Sciatic nerve (tissue), 2 donors: Measurements from ENCODE around the gene CSNK1G1. TPM values are rescaled to one million over a fixed set of nuclear protein-coding genes. Genes with fewer than 3 reads are reported as not detected.
"Not testable (repeated sequence)": the region's sequence is repeated elsewhere in the genome, so short reads cannot be mapped to it uniquely, and the experiment has no call there.

Experiments
- ATAC-seq: fragments of 200-7000 bp; cut with Tn5 transposase; one replicate; pipeline ENCODE4 v1.9.1; 2020; ENCODE audit warnings: mild to moderate bottlenecking, moderate library complexity
- DNase-seq: peaks from one replicate; pipeline ENCODE4 v3.0.0-alpha.2; 2020; ENCODE audit warnings: low spot score
- intact Hi-C: fragments of 100-400 bp; cut with DNase I; formaldehyde crosslinking; loops from one replicate; pipeline ENCODE4 v1.14.2; 2022
- total RNA-seq: library from RNA; stranded (reverse); fragmentation: NEBNext Ultra II Directional; extraction: Animal tissue kit (Norgen Biotek cat#: 25700); gene quantifications from one replicate; pipeline ENCODE4 v1.2.1, GENCODE V29; 2021
- donor health status: DM: no; HTN: no; CAD: no.
- donor health status: DM: no; HTN: no; CAD: no.

Gene CSNK1G1
- total RNA-seq, 1 donor from 2014 or later, result 24.0 TPM

DNA sequence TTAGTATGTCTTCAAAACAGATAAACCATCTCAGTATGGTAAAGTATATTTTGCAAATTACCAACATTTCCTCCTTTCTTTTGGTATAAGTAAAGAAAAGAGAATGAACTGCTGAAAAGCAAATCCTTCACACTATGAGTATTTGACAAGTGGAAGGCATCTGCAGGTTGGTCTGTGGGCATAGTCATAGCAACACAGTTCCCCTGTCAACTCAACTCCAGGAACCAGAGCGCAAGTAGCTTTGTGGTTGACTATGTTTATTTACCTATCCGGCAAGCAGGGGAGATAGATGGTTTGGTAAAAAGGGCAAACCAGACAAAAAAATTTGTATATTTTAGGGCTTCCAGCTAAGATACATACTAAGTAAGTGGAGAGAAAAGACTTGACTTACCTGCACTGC, 104.9 kb downstream of the CSNK1G1 start:
- no peak for ATAC-seq
- no peak for DNase-seq
- intact Hi-C loops, result no loop called here

- DNase-seq (no peak), ATAC-seq (no peak)
- intact Hi-C loops, result no loop called here
These were observed 105.9 kb downstream of the CSNK1G1 start for GRCh38 chr15:64249883-64250575.

DNA sequence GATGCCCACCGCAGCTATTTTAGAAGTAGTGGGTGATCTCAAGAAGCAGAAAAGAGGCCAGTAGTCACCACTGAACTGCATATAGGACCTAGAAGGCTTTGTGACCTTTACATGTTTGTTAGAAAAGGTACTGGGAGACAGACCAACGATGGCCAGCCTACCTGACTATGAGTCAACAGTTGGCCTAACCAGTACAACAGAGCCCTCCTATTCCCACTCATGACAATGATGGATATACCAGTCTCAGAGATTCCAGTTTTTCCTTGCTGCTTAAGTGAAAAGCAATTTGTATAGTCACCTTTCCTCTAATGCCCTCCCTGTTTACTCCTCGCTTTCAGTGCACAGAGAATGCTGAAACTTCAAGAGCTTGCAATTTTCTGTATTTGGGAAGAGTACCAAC, 106.6 kb downstream of the CSNK1G1 start:
- intact Hi-C loops, result no loop called here
- DNase-seq (no peak), ATAC-seq (no peak)

DNA sequence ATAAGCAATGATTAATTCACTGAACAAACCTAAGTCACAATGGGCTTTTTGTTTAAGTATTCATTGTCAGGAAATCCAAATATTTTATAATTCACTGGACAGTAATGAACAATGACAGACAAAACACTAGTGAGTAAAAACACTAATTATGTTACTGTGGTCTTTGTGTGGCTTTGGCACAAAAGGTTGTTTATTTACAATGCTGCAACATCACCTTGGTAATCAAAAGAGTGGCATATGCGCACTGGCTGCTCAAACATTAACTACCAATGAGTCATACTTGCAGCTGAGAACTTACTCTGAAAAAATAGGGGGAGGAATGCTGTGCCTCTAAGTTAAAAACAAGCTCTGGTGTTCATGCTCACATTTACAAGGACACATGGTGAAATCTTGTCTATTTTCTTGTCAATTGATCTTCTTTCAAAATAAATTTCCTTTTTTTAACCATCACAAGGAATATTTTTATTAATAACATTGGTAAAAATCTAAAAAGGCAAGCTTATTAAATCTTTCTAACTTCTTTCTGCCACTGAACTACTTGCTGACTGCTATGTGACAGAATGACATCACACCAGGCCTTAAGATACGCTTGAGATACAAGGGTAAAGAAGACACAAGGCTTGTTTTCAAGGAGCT, 107.9 kb downstream of the CSNK1G1 start:
- intact Hi-C loops, result no loop called here
- peak; percentile 81 for ATAC-seq

GRCh38 chr15:64247535-64247905, 108.5 kb downstream of the CSNK1G1 start:
- DNase-seq, result no peak
- intact Hi-C loops, result no loop called here
- ATAC-seq, result no peak

More for the DNA sequence above, 107.9 kb downstream of the CSNK1G1 start:
- DNase-seq, result no peak

DNA sequence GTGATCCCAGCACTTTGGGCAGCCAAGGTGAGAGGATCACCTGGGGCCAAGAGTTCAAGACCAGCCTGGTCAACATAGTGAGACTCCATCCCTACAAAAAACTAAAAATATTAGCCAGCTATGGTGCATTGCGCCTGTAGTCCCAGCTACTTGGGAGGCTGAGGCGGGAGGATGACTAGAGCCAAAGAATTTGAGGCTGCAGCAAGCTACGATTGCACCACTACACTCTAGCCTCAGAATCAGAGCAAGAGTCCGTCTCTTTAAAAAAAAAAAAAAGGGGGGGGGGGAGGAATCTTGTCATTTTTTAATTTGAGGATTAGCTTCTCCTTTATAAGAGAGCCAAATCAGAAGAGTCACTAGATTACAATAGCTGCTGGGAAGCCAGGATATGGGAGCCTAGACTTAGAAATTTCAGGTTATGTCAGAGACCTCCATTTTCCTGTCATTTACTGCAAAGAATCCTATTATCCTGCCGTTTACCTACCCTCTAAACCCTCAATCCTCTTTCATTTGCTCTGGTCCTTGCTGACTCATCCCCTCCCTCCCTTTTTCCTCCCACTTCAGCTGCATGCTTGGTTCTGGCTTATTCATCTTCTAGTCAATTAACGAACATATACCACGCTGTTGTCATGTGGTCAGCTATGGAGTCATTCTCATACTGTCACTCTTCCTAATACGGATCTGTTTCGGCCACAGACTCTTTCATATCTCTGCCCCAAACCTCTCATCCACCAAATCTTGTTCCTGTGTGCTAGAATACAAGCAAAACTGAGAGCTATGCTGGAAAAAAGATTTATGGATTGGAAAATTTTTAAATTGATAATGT, 109.4 kb downstream of the CSNK1G1 start:
- intact Hi-C loops, result no loop called here
- ATAC-seq (peak; percentile 20), DNase-seq (no peak)

DNA sequence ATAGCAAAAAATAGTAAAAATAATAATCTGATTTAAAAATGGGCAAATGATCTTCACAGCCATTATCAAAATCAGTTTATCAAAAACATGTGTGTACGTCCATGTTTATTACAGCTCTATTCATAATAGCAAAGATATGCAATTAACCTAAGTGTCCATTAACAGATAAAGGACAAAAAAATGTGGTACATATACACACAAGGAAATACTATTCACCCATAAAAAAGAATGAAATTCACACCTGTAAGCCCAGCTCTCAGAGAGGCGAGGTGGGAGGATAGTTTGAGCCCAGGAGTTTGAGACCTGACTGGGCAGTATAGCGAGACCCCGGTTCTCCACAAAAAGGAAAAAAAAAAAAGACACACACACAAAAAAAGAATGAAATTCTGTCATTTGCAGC, 110.6 kb downstream of the CSNK1G1 start:
- no peak for DNase-seq
- no peak for ATAC-seq
- intact Hi-C loops, result no loop called here

GRCh38 chr15:64237677-64238076, 118.3 kb downstream of the CSNK1G1 start:
- intact Hi-C loops, result no loop called here
- no peak for DNase-seq
- ATAC-seq, result no peak

- ATAC-seq (no peak), DNase-seq (no peak)
- intact Hi-C loops, result no loop called here
These were observed 119.6 kb downstream of the CSNK1G1 start for GRCh38 chr15:64236156-64236894.

GRCh38 chr15:64235552-64235951, 120.4 kb downstream of the CSNK1G1 start:
- DNase-seq (no peak), ATAC-seq (no peak)
- intact Hi-C loops, result no loop called here

- ATAC-seq (no peak), DNase-seq (no peak)
- intact Hi-C loops, result no loop called here
These were observed 122.7 kb downstream of the CSNK1G1 start for GRCh38 chr15:64233299-64233698.

DNA sequence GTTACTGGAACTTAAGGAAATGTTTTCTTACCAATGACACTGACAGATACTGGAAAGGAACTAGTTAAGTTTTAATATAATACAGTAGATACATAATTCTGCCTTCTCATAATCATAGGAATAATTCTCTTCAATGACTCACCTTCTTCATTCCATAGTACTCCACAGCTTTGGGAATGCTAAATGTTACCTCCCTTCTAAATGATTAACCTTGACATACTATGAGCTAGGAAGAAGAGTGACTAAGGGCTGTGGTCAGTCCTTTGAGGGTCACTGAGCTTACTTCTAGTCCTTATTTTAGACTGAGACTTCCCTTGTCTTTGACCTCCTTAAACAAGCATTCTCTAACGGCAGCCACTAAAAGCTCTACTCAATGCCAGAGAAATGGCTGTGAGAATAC, 123.6 kb downstream of the CSNK1G1 start:
- DNase-seq, result no peak
- no peak for ATAC-seq
- intact Hi-C loops, result no loop called here

GRCh38 chr15:64229129-64229724, 126.7 kb downstream of the CSNK1G1 start:
- DNase-seq (no peak), ATAC-seq (no peak)
- intact Hi-C loops, result no loop called here

DNA sequence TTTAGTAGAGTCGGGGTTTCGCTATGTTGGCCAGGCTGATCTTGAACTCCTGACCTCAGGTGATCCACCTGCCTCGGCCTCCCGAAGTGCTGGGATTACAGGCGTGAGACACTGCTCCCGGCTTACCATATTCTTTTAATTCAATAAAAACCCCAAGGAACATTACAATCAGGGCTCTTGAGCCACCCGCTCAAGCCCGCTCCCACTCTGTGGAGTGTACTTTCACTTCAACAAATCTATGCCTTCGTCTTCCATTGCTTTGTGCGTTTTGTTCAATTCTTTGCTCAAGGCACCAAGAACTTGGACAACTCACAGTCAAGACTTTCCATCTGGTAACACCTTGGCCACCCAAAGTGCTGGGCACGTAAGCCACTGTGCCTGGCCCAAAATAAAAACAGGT, 130.2 kb downstream of the CSNK1G1 start:
- ATAC-seq (no peak), DNase-seq (no peak)
- intact Hi-C loops, result no loop called here

DNA sequence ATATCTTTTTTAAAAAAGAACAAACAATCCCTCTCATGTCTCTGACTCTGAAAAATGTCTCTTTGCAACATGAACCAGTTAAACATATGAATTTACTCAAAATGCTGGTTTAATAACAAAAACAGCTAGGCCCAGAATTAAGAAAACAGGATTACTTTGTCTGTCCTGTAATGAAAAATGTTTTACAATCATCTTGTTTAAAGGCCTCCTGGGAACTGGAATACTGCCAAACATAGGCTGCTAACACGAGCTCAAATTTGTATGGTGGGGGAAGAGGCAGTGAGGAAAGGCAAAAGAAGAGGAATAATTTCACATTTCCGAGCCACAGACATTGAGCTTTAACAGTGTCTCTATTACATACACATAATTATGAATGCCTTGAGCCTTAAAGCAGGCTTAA, 131.5 kb downstream of the CSNK1G1 start:
- intact Hi-C loops, result no loop called here

DNA sequence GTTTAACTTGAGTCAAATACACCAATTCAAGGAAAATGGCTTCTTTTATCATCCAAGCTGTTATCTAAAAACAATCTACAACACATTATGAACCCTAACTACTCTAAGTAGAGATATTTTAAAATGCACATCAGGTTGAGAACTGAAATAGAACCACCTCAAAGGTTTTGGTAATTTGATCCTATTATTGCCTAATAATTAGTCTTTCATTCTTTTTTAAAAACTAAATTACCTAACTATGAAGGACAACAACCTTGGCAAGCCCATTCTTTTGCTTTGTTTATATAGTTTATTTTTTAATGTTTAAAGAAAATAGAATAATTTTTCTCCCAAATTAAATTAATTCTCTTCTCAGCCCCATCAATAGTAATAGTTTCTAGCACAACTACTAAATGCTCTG, 132.1 kb downstream of the CSNK1G1 start:
- intact Hi-C loops, result no loop called here
- ATAC-seq (no peak), DNase-seq (no peak)

More for the DNA sequence above, 131.5 kb downstream of the CSNK1G1 start:
- no peak for DNase-seq
- peak; percentile 84 for ATAC-seq

DNA sequence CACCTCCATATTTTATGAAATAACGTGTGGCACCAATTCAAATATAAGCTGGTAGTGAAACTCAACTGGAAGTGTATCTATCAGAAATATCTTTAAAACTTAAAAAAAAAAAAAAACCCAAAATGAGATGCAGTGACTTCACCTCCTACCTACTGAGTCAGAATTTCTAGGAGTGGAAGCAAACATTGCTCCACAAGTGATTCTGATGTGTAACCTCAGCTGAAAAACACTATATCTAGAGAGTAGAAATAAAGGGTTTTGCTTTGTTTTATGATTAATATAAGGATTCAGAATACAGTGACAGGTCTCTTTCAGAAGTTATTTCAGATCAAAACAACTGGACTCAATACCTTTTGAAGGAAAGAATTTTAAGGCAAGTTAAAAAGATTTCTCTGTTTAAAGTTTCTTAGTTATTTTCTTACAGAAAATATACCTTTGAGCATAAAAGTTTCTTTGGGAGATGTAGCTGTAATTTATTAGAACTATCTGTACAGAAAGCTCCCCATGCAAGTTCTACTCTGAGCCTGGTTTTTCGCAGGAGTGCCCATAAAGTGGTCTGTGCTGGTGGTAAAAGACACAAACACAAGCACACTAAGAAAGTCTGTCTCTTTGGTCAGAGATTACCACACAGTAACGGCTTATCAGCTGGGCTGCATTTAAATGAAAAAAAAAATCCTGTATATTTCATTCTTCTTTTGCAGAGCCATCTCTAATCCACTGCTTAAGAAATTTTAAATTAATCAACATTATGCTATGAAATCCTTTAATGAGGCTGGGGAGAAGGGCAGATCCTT, 133.2 kb downstream of the CSNK1G1 start:
- intact Hi-C loops, result no loop called here

GRCh38 chr15:64221911-64222310, 134.1 kb downstream of the CSNK1G1 start:
- intact Hi-C loops, DNase-seq, ATAC-seq: not testable (repeated sequence)

More for the DNA sequence above, 133.2 kb downstream of the CSNK1G1 start:
- no peak for ATAC-seq
- DNase-seq, result no peak
